HepG2 (cell line): ENCODE data around the gene PHLPP2. TPM values are rescaled to one million over a fixed set of nuclear protein-coding genes. Genes with fewer than 3 reads are reported as not detected.

Source experiments
- ASH2L ChIP-seq: fragments of 300-600, 200-600 bp; sonication (generic); IDR thresholded peaks from 2 replicates; pipeline ENCODE4 v1.7.0; 2017; ENCODE audit warnings: low read depth, mild to moderate bottlenecking, moderate library complexity, mixed read lengths, low read length; ENCODE audit not compliant: insufficient read length
- ATRX ChIP-seq: sonication (generic); formaldehyde crosslinking; IDR thresholded peaks from 2 replicates; pipeline ENCODE4 v1.4.0; 2020; ENCODE audit warnings: missing genetic modification reagents, borderline replicate concordance
- GATA4 ChIP-seq: sonication (generic); IDR thresholded peaks from 2 replicates; pipeline ENCODE4 v1.6.1; 2016; ENCODE audit warnings: antibody characterized with exemption, low read depth, borderline replicate concordance
- HDAC6 ChIP-seq: fragments of 200-600 bp; sonication (generic); IDR thresholded peaks from 2 replicates; pipeline ENCODE4 v1.7.0; 2017; ENCODE audit warnings: mild to moderate bottlenecking, antibody characterized with exemption, low read length, low read depth
- KLF9 ChIP-seq: IDR thresholded peaks from 2 replicates; pipeline ENCODE4 v1.6.1; 2016; ENCODE audit warnings: low read depth
- LCORL ChIP-seq, 2 experiments: fragments of 450-650 bp in 1 of 2; sonication (generic) in 1 of 2; formaldehyde crosslinking in 1 of 2; IDR thresholded peaks; 2 replicates each; pipeline versions ENCODE4 v1.5.0 to v1.6.1; 2017 to 2020; ENCODE audit warnings: antibody characterized with exemption in 1 of 2, missing genetic modification reagents in 1 of 2
- MED8 ChIP-seq: sonication (generic); formaldehyde crosslinking; IDR thresholded peaks from 2 replicates; pipeline ENCODE4 v1.8.1; 2023; ENCODE audit warnings: mild to moderate bottlenecking, missing genetic modification reagents; ENCODE audit not compliant: insufficient replicate concordance
- NFATC3 ChIP-seq: sonication (generic); formaldehyde crosslinking; IDR thresholded peaks from 2 replicates; pipeline ENCODE4 v1.5.1; 2020; ENCODE audit warnings: mild to moderate bottlenecking, missing genetic modification reagents
- NFYC ChIP-seq: IDR thresholded peaks from 2 replicates; pipeline ENCODE4 v1.6.1; 2016; ENCODE audit warnings: missing genetic modification reagents, missing compliant biosample characterization
- PAWR ChIP-seq: sonication (generic); formaldehyde crosslinking; IDR thresholded peaks from 2 replicates; pipeline ENCODE4 v1.4.0; 2020; ENCODE audit warnings: missing genetic modification reagents, mild to moderate bottlenecking, borderline replicate concordance
- PHB2 ChIP-seq: fragments of 450-650 bp; IDR thresholded peaks from 2 replicates; pipeline ENCODE4 v1.6.1; 2018; ENCODE audit not compliant: partially characterized antibody
- PHF20 ChIP-seq: sonication (generic); formaldehyde crosslinking; IDR thresholded peaks from 2 replicates; pipeline ENCODE4 v1.5.0; 2020; ENCODE audit warnings: mild to moderate bottlenecking, missing genetic modification reagents
- REXO4 ChIP-seq: sonication (generic); formaldehyde crosslinking; IDR thresholded peaks from 2 replicates; pipeline ENCODE4 v1.8.0; 2022; ENCODE audit warnings: missing genetic modification reagents, mild to moderate bottlenecking, borderline replicate concordance
- SRSF1 ChIP-seq: fragments of 200-400 bp; formaldehyde crosslinking; optimal IDR thresholded peaks from 2 replicates; pipeline ENCODE3; 2017; ENCODE audit warnings: mild to moderate bottlenecking, low read depth, low read length, moderate library complexity
- ZBTB46 ChIP-seq: sonication (generic); formaldehyde crosslinking; IDR thresholded peaks from 2 replicates; pipeline ENCODE4 v1.4.0; 2020; ENCODE audit warnings: mild to moderate bottlenecking, missing genetic modification reagents, borderline replicate concordance
- ZNF317 ChIP-seq: sonication (generic); formaldehyde crosslinking; IDR thresholded peaks from 2 replicates; pipeline ENCODE4 v1.5.0; 2020; ENCODE audit warnings: mild to moderate bottlenecking, missing genetic modification reagents
- ZNF784 ChIP-seq: sonication (generic); formaldehyde crosslinking; IDR thresholded peaks from 2 replicates; pipeline ENCODE4 v1.5.1; 2020; ENCODE audit warnings: missing genetic modification reagents, mild to moderate bottlenecking, borderline replicate concordance
- polyA plus RNA-seq, 8 experiments: library from polyadenylated mRNA; depleted of rRNA in 3 of 8; stranded (reverse) in 7 of 8; unstranded in 1 of 8; fragments of >200 nt; fragmentation: Illumina TruSeq in 4 of 8; extraction: Trizol in 4 of 8; gene quantifications; 2 replicates each; pipeline versions ENCODE4 v1.2.1 to v1.2.3, GENCODE V29; 2011 to 2016; ENCODE audit warnings: low read depth in 4 of 8, missing spikeins in 1 of 8, mixed read lengths in 1 of 8; ENCODE audit not compliant: insufficient read depth in 1 of 8
- total RNA-seq, 5 experiments: library from RNA; depleted of rRNA; stranded (reverse); fragments of >200 nt; fragmentation: Illumina TruSeq; extraction: Trizol; gene quantifications; 2 replicates each; pipeline ENCODE4 v1.2.3, GENCODE V29; 2016; ENCODE audit warnings: low read depth in 1 of 5
- TF ChIP-seq, protein P1 (sequence below): sonication (generic); formaldehyde crosslinking; IDR thresholded peaks from 2 replicates; pipeline ENCODE4; 2020; ENCODE audit warnings: missing genetic modification reagents, mild to moderate bottlenecking, borderline replicate concordance

PHLPP2 gene
- total and polyA plus RNA-seq, 2 of the 13 experiments (the other 11 are each of a cell fraction or from before 2014, with no cell fraction given), result 8.9 TPM

DNA sequence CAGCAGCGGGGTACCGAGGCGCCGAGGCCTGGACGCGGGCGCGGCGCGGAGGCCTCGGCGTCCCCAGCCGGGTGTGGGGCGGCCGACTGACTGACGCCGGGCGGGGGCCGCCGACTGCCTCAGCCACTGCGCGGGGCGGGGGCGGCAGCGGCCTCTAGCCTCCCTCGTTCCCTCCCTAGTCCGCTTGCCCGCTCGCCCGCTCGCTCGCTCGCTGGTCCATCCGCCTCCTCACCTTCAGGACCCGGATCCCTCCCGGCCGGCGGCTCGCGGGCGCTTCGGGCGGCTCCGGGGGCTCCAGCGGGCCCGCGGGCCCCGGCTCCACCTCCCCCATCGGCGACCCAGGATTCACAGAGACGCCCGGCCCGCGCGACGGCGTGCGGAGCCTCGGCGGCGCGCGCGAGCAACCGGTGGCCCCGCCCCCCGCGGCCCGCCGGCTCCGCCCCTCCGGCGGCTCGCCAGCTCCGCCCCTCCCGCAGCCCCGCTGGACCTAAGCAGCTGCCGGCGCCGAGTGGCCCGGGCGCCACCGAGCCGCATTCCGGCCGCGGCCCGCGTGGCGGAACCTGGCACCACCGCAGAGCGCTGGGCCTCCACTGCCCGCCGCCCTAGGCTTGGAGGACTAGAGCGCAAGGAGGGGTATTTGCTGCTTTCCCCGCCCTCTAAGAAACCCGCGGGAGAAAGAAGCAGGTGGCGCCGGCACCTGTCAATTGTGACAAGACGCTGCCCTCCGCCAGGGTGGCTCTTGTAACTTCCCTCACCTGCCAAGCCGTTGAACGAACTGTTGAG is 773 bp downstream of the PHLPP2 start (continued):
- peak; percentile 74 for TF ChIP-seq ASH2L
- TF ChIP-seq PHF20, result no peak; the same call in 1 of the 2 replicates
- no peak for TF ChIP-seq NFATC3
- TF ChIP-seq, protein P1, sequence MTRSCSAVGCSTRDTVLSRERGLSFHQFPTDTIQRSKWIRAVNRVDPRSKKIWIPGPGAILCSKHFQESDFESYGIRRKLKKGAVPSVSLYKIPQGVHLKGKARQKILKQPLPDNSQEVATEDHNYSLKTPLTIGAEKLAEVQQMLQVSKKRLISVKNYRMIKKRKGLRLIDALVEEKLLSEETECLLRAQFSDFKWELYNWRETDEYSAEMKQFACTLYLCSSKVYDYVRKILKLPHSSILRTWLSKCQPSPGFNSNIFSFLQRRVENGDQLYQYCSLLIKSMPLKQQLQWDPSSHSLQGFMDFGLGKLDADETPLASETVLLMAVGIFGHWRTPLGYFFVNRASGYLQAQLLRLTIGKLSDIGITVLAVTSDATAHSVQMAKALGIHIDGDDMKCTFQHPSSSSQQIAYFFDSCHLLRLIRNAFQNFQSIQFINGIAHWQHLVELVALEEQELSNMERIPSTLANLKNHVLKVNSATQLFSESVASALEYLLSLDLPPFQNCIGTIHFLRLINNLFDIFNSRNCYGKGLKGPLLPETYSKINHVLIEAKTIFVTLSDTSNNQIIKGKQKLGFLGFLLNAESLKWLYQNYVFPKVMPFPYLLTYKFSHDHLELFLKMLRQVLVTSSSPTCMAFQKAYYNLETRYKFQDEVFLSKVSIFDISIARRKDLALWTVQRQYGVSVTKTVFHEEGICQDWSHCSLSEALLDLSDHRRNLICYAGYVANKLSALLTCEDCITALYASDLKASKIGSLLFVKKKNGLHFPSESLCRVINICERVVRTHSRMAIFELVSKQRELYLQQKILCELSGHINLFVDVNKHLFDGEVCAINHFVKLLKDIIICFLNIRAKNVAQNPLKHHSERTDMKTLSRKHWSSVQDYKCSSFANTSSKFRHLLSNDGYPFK (CRISPR knock-in tag), result no peak
- peak; percentile 28; the same call in 1 of the 2 replicates for TF ChIP-seq KLF9 (CRISPR knock-in tag)
- TF ChIP-seq ZNF317 (CRISPR knock-in tag), result no peak
- TF ChIP-seq PAWR (CRISPR knock-in tag), result no peak; the same call in 1 of the 2 replicates
- TF ChIP-seq REXO4 (CRISPR knock-in tag), result no peak
- no peak for TF ChIP-seq NFYC (CRISPR knock-in tag)
- TF ChIP-seq MED8 (CRISPR knock-in tag), result no peak
- TF ChIP-seq ZBTB46 (CRISPR knock-in tag), result no peak
- no peak for TF ChIP-seq SRSF1
- TF ChIP-seq LCORL (IDR thresholded peaks at IDR 0.05), result no peak
- peak; percentile 44; the same call in 1 of the 2 replicates for TF ChIP-seq LCORL (CRISPR knock-in tag; IDR thresholded peaks at IDR 0.05)
- no peak for TF ChIP-seq PHB2
- TF ChIP-seq ATRX, result no peak
- 0 out of 2 replicates have a peak, but pooled peaks have one; percentile 15 for TF ChIP-seq ZNF784 (CRISPR knock-in tag)
- TF ChIP-seq GATA4, result no peak
- no peak for TF ChIP-seq HDAC6
- TF ChIP-seq, all 625 proteins: peak for 147
